ENCODE measurements around the gene C5orf63.
"Not testable (repeated sequence)": the region's sequence is repeated elsewhere in the genome, so short reads cannot be mapped to it uniquely, and the experiment has no call there.

The C5orf63 gene

DNA sequence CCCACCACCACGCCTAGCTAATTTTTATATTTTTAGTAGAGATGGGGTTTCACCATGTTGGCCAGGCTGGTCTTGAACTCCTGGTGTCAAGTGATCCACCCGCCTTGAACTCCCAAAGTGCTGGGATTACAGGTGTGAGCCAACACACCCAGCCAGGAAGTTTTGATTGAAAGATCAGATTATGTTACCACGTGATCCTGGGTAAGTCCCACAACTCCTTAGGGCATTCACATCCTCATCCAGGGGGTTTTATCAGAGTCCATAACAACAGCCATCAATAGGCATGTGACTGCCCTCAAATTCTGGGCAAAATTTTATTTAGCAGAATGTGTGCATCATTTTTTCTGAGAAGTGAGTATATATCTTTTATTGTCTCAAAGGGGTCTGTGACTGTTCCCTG, 68.0 kb downstream of the C5orf63 start:
- DNase-seq = not testable (repeated sequence)

DNA sequence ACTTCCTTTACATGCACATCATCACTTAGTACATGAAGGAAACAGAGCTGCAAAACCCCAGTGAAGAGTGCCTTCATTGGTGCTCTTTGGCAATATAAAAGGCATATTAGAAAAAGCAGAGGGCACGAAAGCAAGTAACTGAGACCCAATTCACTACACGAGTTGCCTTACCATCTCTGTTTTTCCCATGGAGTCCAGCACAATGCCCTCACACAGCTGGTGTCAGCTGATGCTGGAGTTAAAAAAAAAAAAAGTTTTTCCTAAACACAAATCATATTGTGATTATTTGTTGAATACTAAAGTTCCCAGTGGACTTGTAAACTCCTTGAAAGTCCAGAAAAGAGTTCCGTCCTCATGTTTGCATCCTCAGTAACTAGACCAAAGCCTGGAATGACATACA, 68.6 kb downstream of the C5orf63 start:
- no peak for DNase-seq

DNA sequence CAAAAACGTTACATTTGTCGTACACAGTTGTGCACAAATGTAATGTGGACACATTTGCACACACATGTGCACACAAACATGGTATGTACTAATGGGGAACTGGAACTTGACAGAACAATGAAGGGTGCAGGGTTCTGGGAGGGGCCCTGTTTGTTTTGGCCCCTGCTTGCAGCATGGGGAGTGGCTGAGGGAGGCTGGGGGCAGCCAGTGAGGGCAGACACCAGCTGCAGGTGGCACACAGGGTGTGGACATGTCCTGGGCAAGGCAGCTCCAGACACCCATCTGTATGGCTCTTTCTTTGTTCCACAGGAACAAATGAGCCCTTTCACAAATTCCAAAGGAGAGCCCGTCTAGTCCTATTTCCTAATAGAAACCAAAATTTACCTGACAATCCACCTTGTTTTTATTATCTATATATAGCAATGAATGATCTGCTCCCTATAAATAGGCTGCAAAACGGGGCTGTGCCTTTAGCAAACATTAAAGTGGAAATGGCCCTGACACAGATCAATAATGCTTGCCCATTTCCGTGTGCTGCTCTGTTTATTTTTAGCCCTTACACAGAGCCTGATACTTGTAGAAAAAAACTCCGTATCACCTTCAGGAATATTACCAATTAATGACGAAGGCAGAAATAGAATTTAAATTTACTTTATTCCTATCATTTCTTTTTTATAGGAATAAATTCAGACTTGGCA, 69.4 kb downstream of the C5orf63 start:
- no peak for DNase-seq

DNA sequence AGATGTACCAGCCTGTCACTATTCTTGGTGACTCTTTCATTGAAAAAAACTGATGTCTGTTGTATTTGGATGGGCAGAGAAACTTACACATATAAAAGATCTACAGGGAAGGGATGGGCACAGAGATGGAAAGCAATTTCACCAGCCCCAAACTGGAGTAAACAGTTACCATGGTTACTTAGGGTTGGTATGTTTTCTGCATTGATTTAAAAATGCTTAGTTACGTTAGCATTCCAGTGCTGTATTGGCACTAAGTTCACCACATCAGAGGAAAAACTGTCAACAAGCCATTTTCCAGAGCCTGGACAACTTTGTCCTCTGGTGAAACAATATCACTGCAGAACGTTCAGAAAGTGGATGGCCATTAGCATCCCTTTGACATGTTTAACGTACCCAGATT, 70.9 kb downstream of the C5orf63 start:
- no peak for DNase-seq

DNA sequence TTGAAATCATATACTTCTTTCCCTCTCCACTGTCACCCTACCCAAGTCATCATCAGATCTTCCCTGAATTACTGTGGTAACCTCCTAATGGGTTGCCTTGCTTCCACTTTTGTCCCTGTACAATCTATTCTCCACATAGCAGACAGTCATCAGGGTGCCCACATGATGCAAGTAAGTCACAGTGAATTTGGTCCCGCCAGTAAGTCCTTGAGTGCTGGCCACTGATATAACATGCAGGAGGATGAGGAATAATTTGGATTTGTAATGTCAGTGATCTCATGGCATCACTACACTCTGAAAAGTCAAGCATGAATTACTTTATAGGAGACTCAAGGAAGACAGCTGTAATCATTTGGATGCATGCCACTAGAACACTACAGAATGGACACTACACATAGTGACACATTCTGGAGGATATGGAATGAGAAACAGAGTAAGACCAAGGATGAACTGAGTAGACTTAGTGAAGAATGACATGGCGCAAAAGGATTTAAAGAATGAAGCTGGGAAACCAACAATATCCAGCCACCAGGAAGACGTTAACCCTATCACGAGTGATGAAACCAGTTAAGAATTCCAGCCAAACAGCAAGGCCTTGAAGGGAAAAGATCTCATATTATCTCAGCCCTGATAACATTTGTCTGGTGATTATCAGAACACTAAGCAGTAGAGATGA, 71.5 kb downstream of the C5orf63 start:
- no peak for DNase-seq
